K562 (cell line): ENCODE results near the gene GTPBP1. TPM values are rescaled to one million over a fixed set of nuclear protein-coding genes. Genes with fewer than 3 reads are reported as not detected.

Experiments used
- ATAC-seq: fragments of 200-7000 bp; cut with Tn5 transposase; 3 replicates; pipeline ENCODE4 v1.9.1; 2020; ENCODE audit warnings: moderate library complexity
- BruUV-seq: library from RNA; stranded (reverse); fragments of 400-500 nt; replicated peaks from 2 replicates; lab custom pipeline; 2021; lab: Mats Ljungman, UMichigan
- CTCF ChIA-PET: fragments of 300-600 bp; formaldehyde crosslinking; extraction: SDS; loops from one replicate; lab custom pipeline; 2021; ENCODE audit warnings: low intra/inter-chr PET ratio; lab: Yijun Ruan, JAX
- POLR2A ChIA-PET: fragments of 300-600, 350-650 bp; sonication (Branson Sonifier 250); formaldehyde crosslinking; extraction: SDS; loops from one replicate; lab custom pipeline; 2021; ENCODE audit warnings: antibody characterized with exemption, inconsistent platforms; lab: Yijun Ruan, JAX
- DNase-seq, 4 experiments: peaks; one replicate each; pipeline versions ENCODE4 v3.0.0 to v3.0.0-alpha.2; 2011 to 2018; ENCODE audit warnings: low spot score in 3 of 4, mixed read lengths in 3 of 4; ENCODE audit errors: extremely low read depth in 1 of 4
- FAIRE-seq: peaks from 2 replicates; lab custom pipeline; 2011; peaks lifted over from hg19 to GRCh38; lab: Jason Lieb, UNC
- H2AFZ ChIP-seq: 2 replicates; pipeline ENCODE4 v1.6.0; 2011; ENCODE audit warnings: low read depth, low read length, control low read depth, inconsistent platforms
- H3K27ac ChIP-seq: fragments of 200-600 bp; 3 replicates; pipeline ENCODE4 v1.8.0; 2011; ENCODE audit warnings: low read depth, mild to moderate bottlenecking, control low read depth, inconsistent platforms, low read length, moderate library complexity, mixed read lengths; ENCODE audit errors: extremely low read depth
- H3K27me3 ChIP-seq, 2 experiments: fragments of 300-600 bp in 1 of 2; 2 replicates in 1 of 2; 3 replicates in 1 of 2; pipeline versions ENCODE4 v1.6.0 to v1.8.0; 2011; ENCODE audit warnings: inconsistent platforms in 2 of 2, low read length in 2 of 2, mild to moderate bottlenecking in 1 of 2, mixed read lengths in 1 of 2, moderate library complexity in 1 of 2; ENCODE audit not compliant: control insufficient read depth in 2 of 2, insufficient read depth in 2 of 2
- H3K36me3 ChIP-seq: fragments of 300-600 bp; 3 replicates; pipeline ENCODE4 v1.8.0; 2011; ENCODE audit warnings: mild to moderate bottlenecking, low read length, inconsistent platforms; ENCODE audit not compliant: control insufficient read depth, insufficient read depth
- H3K4me1 ChIP-seq, 2 experiments: fragments of 200-600 bp in 1 of 2; replicated peaks in 1 of 2; 2 replicates in 1 of 2; 3 replicates in 1 of 2; pipeline versions ENCODE4 v1.5.1 to v1.8.0; 2011; ENCODE audit warnings: inconsistent platforms in 2 of 2, low read length in 2 of 2, mild to moderate bottlenecking in 1 of 2, mixed read lengths in 1 of 2, moderate library complexity in 1 of 2; ENCODE audit not compliant: control insufficient read depth in 2 of 2, insufficient read depth in 2 of 2
- H3K4me2 ChIP-seq: 2 replicates; pipeline ENCODE4 v1.6.1; 2011; ENCODE audit warnings: low read length, control low read depth, inconsistent platforms, mixed read lengths; ENCODE audit not compliant: insufficient read depth
- H3K4me3 ChIP-seq: fragments of 200-600 bp; sonication (generic), shearing (Covaris generic); 2 replicates; pipeline ENCODE4 v1.5.1; 2016; ENCODE audit warnings: control low read depth, inconsistent platforms
- H3K79me2 ChIP-seq: fragments of 200-600 bp; 3 replicates; pipeline ENCODE4 v1.8.0; 2011; ENCODE audit warnings: low read length, inconsistent platforms; ENCODE audit not compliant: control insufficient read depth, insufficient read depth
- H3K9ac ChIP-seq, 2 experiments: 2 replicates each; pipeline versions ENCODE4 v1.6.0 to v1.6.1; 2011; ENCODE audit warnings: low read depth in 2 of 2, low read length in 2 of 2, control low read depth in 1 of 2, inconsistent platforms in 1 of 2, mild to moderate bottlenecking in 1 of 2, mixed read lengths in 1 of 2; ENCODE audit not compliant: insufficient read depth in 1 of 2
- H3K9me1 ChIP-seq: one replicate; pipeline ENCODE4 v1.6.0; 2011; ENCODE audit warnings: inconsistent platforms, mild to moderate bottlenecking, low read length, moderate library complexity; ENCODE audit not compliant: control insufficient read depth, insufficient read depth
- H3K9me3 ChIP-seq: replicated peaks from 2 replicates; pipeline ENCODE4 v1.5.1; 2011; ENCODE audit warnings: low read depth, low read length, inconsistent platforms; ENCODE audit not compliant: control insufficient read depth, insufficient read depth
- H4K20me1 ChIP-seq: replicated peaks from 2 replicates; pipeline ENCODE4 v1.6.1; 2011; ENCODE audit warnings: low read length, inconsistent platforms, mixed read lengths; ENCODE audit not compliant: control insufficient read depth, insufficient read depth
- NEUROD1 ChIP-seq: fragments of 150-350 bp; IDR thresholded peaks from 2 replicates; pipeline ENCODE4 v1.6.1; 2014; ENCODE audit warnings: borderline replicate concordance, low read length, low read depth; ENCODE audit not compliant: partially characterized antibody
- RBFOX2 ChIP-seq: fragments of 200-400 bp; formaldehyde crosslinking; IDR thresholded peaks from 2 replicates; pipeline ENCODE4 v1.6.1; 2017; ENCODE audit warnings: low read depth, mild to moderate bottlenecking, low read length, moderate library complexity
- U2AF1 ChIP-seq: fragments of 200-400 bp; formaldehyde crosslinking; optimal IDR thresholded peaks from 2 replicates; pipeline ENCODE3; 2017; ENCODE audit warnings: mild to moderate bottlenecking, low read depth, low read length, moderate library complexity
- WGBS: fragments of 100-300 bp; shearing (Covaris generic); methylation state at CpG from one replicate; pipeline ENCODE4 v1.1.6; 2016; ENCODE audit warnings: low coverage, mixed read lengths; ENCODE audit not compliant: insufficient coverage; ENCODE audit errors: missing lambda C conversion rate; 5-methylcytosine and 5-hydroxymethylcytosine counted together
- in situ Hi-C: fragments of 300-500 bp; cut with MboI; formaldehyde crosslinking; loops from 4 replicates; pipeline ENCODE4 v1.15.0; 2018; ENCODE audit warnings: inconsistent platforms, mixed read lengths
- intact Hi-C: fragments of 100-400 bp; cut with micrococcal nuclease; formaldehyde crosslinking; loops from 2 replicates; pipeline ENCODE4 v1.14.2; 2022
- polyA plus RNA-seq, 8 experiments: library from polyadenylated mRNA; depleted of rRNA in 4 of 8; stranded (reverse) in 5 of 8; unstranded in 3 of 8; fragments of >200 nt; fragmentation: Nextera tagmentation in 2 of 8; fragmentation: Illumina TruSeq in 1 of 8; extraction: Ambion mirVana in 2 of 8; extraction: Trizol in 1 of 8; gene quantifications; 2 replicates each; pipeline versions ENCODE4 v1.2.1 to v1.2.3, GENCODE V29; 2011 to 2014; ENCODE audit warnings: inconsistent platforms in 1 of 8, missing spikeins in 1 of 8
- total RNA-seq, 7 experiments: library from RNA; depleted of rRNA in 6 of 7; stranded (reverse); fragments of >200 nt in 6 of 7; fragmentation: Illumina TruSeq in 2 of 7; extraction: Trizol in 2 of 7; gene quantifications; 2 replicates each; pipeline versions ENCODE4 v1.2.1 to v1.2.3, GENCODE V29; 2011 to 2021; ENCODE audit warnings: low replicate concordance in 1 of 7
- TF ChIP-seq, protein P1 (sequence below), 2 experiments: fragments of 450-650 bp in 1 of 2; sonication (generic) in 1 of 2; formaldehyde crosslinking in 1 of 2; IDR thresholded peaks in 1 of 2; conservative IDR thresholded peaks in 1 of 2; 2 replicates each; pipeline versions ENCODE4 v1.6.1 to v1.8.1; 2016 to 2023; ENCODE audit warnings: mild to moderate bottlenecking in 2 of 2, moderate library complexity in 2 of 2, inconsistent platforms in 1 of 2, missing genetic modification reagents in 1 of 2

The GTPBP1 gene
- total and polyA plus RNA-seq, 9 of the 15 experiments (the other 6 are each of a cell fraction or from before 2014, with no cell fraction given) = 0.83 to 53.2 (median 23.3) TPM

DNA sequence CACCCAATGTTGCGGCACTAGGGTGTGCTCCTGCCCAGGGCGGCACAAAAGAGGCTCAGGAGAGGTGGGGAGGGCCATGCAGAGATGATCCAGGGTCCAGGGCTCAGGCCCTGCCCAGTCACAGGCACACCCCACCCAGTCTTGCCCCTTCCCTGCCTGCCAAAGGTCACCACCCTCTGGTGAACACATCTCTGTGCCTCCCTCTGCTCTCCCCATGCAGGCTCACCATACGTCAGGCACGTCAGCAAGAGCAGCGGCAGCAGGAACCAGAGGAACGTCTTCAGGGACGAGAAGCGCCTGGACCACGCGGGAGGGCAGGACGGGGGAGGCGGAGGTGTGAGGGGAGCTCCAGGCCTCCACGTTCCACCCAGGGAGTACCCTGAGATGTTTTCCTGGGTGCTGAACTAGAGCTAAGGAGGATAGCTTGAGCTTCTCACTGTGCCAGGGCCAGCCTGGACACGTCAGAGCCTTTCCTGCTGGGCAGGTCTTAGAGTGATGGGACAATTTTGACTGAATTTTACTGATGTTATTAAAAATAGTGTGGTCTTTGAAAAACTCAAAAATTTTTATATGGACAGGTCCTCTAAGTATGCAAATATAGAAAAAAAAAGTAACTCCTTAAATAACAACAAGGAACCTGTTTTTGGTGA is 42.9 kb downstream of the GTPBP1 start:
- BruUV-seq = no TSS peak
- no peak overlapping the region for H3K4me3 ChIP-seq
- H3K79me2 ChIP-seq = peaks cover 3% of the 10 kb centered on the region; the same call in 2 of the 3 replicates

More for the DNA sequence above, 42.9 kb downstream of the GTPBP1 start:
- POLR2A ChIA-PET = interaction anchor here (0.7 to 3.9 kb wide), 5 partner anchors 11 to 27 kb away, joined by 3 to 24 read pairs (median 3); no protein-coding TSS in a partner anchor
- Histone ChIP-seq H3K4me1 (peaks cover 0 to 6% of the 10 kb centered on the region in 2 experiments; a peak in 1 of 5 replicates), H4K20me1 (no peaks in the 10 kb centered on the region), H3K4me2 (no peak overlapping the region), H2AFZ (no peak overlapping the region), H3K9me3 (no peaks in the 10 kb centered on the region), H3K27me3 (no peaks in the 10 kb centered on the region), H3K27ac (no peak overlapping the region), H3K9me1 (no peaks in the 10 kb centered on the region), H3K36me3 (peaks cover 74% of the 10 kb centered on the region; the same call in 2 of the 3 replicates), H3K9ac (no peak overlapping the region; a peak in 1 of 4 replicates)
- FAIRE-seq (no peak), ATAC-seq (no peak), DNase-seq (no peak)
- intact Hi-C loops (no loop called here), in situ Hi-C loops (no loop called here)
- TF ChIP-seq RBFOX2 = peak; percentile 34; the same call in 1 of the 2 replicates
- no peak for TF ChIP-seq U2AF1
- no peak for TF ChIP-seq NEUROD1
- TF ChIP-seq, protein P1, sequence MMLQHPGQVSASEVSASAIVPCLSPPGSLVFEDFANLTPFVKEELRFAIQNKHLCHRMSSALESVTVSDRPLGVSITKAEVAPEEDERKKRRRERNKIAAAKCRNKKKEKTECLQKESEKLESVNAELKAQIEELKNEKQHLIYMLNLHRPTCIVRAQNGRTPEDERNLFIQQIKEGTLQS (IDR thresholded peaks at IDR 0.05) = no peak
- TF ChIP-seq, protein P1 (CRISPR knock-in tag; conservative IDR thresholded peaks at IDR 0.05) = no peak
- 76% methylated on average over 10 of the region's 14 CpGs for WGBS
- CTCF ChIA-PET = no interaction called here
